ENCODE measurements around the gene SLC25A10. TPM values are rescaled to one million over a fixed set of nuclear protein-coding genes. Genes with fewer than 3 reads are reported as not detected.

Gene SLC25A10
- total RNA-seq, 1 donor from 2014 or later, result 8.2 TPM

- intact Hi-C loops (cut with micrococcal nuclease), result no loop called here
- Histone ChIP-seq H3K27me3 (ENCODE audit: low read depth) (no peaks in the 10 kb centered on the region), H3K9me3 (replicated peaks) (no peaks in the 10 kb centered on the region), H3K36me3 (peaks cover 38% of the 10 kb centered on the region), H3K4me3 (no peak overlapping the region), H3K27ac (replicated peaks) (no peak overlapping the region), H3K4me1 (peaks cover 47% of the 10 kb centered on the region)
- no peak for TF ChIP-seq CTCF (IDR thresholded peaks at IDR 0.05; ENCODE audit: borderline replicate concordance)
- DNase-seq, result no peak
Measured at GRCh38 chr17:81706757-81707624, 5.1 kb upstream of the SLC25A10 start.

- intact Hi-C loops (cut with micrococcal nuclease), result no loop called here
- peaks cover 38% of the 10 kb centered on the region for H3K36me3 ChIP-seq
- H3K4me3 ChIP-seq, result no peak overlapping the region
- no peak for DNase-seq
- peaks cover 45% of the 10 kb centered on the region for H3K4me1 ChIP-seq
- no peak overlapping the region for H3K27ac ChIP-seq (replicated peaks)
- no peak for TF ChIP-seq CTCF (IDR thresholded peaks at IDR 0.05; ENCODE audit: borderline replicate concordance)
- no peaks in the 10 kb centered on the region for H3K27me3 ChIP-seq (ENCODE audit: low read depth)
- H3K9me3 ChIP-seq (replicated peaks), result no peaks in the 10 kb centered on the region
Measured at GRCh38 chr17:81707725-81708646, 4.1 kb upstream of the SLC25A10 start.

GRCh38 chr17:81708739-81709185 is 3.3 kb upstream of the SLC25A10 start:
- H3K36me3 ChIP-seq, result peaks cover 38% of the 10 kb centered on the region
- no peak for TF ChIP-seq CTCF (IDR thresholded peaks at IDR 0.05; ENCODE audit: borderline replicate concordance)
- H3K27ac ChIP-seq (replicated peaks), result no peak overlapping the region
- no peak overlapping the region for H3K4me3 ChIP-seq
- H3K9me3 ChIP-seq (replicated peaks), result no peaks in the 10 kb centered on the region
- no peaks in the 10 kb centered on the region for H3K27me3 ChIP-seq (ENCODE audit: low read depth)
- intact Hi-C loops (cut with micrococcal nuclease), result no loop called here
- no peak for DNase-seq
- H3K4me1 ChIP-seq, result peaks cover 46% of the 10 kb centered on the region

GRCh38 chr17:81710514-81711308 is 1.4 kb upstream of the SLC25A10 start:
- H3K36me3 ChIP-seq, result peaks cover 24% of the 10 kb centered on the region
- H3K9me3 ChIP-seq (replicated peaks), result no peaks in the 10 kb centered on the region
- peak overlapping the region; percentile 91 for H3K4me3 ChIP-seq
- no peak overlapping the region for H3K27ac ChIP-seq (replicated peaks)
- peaks cover 36% of the 10 kb centered on the region for H3K4me1 ChIP-seq
- DNase-seq, result no peak
- no peak for TF ChIP-seq CTCF (IDR thresholded peaks at IDR 0.05; ENCODE audit: borderline replicate concordance)
- no peaks in the 10 kb centered on the region for H3K27me3 ChIP-seq (ENCODE audit: low read depth)
- intact Hi-C loops (cut with micrococcal nuclease), result no loop called here

Data from left ventricle myocardium inferior (tissue), 1 donor.